Measurements from ENCODE around the gene CDH4. TPM values are rescaled to one million over a fixed set of nuclear protein-coding genes. Genes with fewer than 3 reads are reported as not detected.

Gene CDH4
- total and polyA plus RNA-seq, 2 of the 4 experiments (the other 2 are of a cell fraction) = 1.6 to 3.5 TPM

GRCh38 chr20:61355585-61355984, 103.5 kb downstream of the CDH4 start:
- Histone ChIP-seq H3K4me2 (ENCODE audit: low read depth, low read length) (no peak overlapping the region), H3K4ac (ENCODE audit: low read depth, low read length) (no peak overlapping the region), H4K20me1 (ENCODE audit: insufficient read depth, low read length) (no peaks in the 10 kb centered on the region; the same call in 1 of the 2 replicates), H3K4me1 (ENCODE audit: control insufficient read depth, insufficient read depth, low read length) (peaks cover 4% of the 10 kb centered on the region), H4K91ac (ENCODE audit: insufficient read depth, low read depth, low read length) (no peak overlapping the region), H3K27ac (ENCODE audit: insufficient read depth, low read length) (no peak overlapping the region), H2BK5ac (ENCODE audit: low read depth, low read length, poor library complexity, severe bottlenecking) (no peak overlapping the region), H3K14ac (replicated peaks; ENCODE audit: low read depth, low read length) (no peak overlapping the region), H3K9me1 (ENCODE audit: insufficient read depth, low read length) (no peaks in the 10 kb centered on the region), H3K36me3 (ENCODE audit: control insufficient read depth, insufficient read depth, low read length) (no peaks in the 10 kb centered on the region), H3K9me3 (ENCODE audit: control insufficient read depth, insufficient read depth, low read length) (no peaks in the 10 kb centered on the region; the same call in 1 of the 2 replicates), H2AK5ac (ENCODE audit: low read depth, low read length) (no peak overlapping the region), H2AFZ (replicated peaks; ENCODE audit: low read length, poor library complexity) (no peak overlapping the region), H4K5ac (ENCODE audit: low read depth, low read length) (no peak overlapping the region), H2BK20ac (ENCODE audit: low read depth, low read length) (no peak overlapping the region), H3K9ac (ENCODE audit: low read depth, low read length) (no peak overlapping the region), H3K56ac (ENCODE audit: extremely low read depth, insufficient read depth, low read length) (no peak overlapping the region), H3K27me3 (ENCODE audit: control insufficient read depth, insufficient read depth, low read length) (no peaks in the 10 kb centered on the region; the same call in 1 of the 2 replicates), H3K79me1 (ENCODE audit: low read depth in 1 of 2, low read length in 2 of 2) (no peaks in the 10 kb centered on the region), H2AK9ac (replicated peaks; ENCODE audit: low read depth, low read length, poor library complexity) (no peak overlapping the region), H3K4me3 (ENCODE audit: insufficient read depth, low read depth, low read length) (no peak overlapping the region), H3K23ac (ENCODE audit: low read depth, low read length) (no peak overlapping the region), H2BK15ac (ENCODE audit: low read depth, low read length) (no peak overlapping the region), H2BK120ac (ENCODE audit: low read depth, low read length) (no peak overlapping the region), H4K8ac (ENCODE audit: low read depth in 2 of 2, low read length in 2 of 2) (no peak overlapping the region), H3K18ac (ENCODE audit: low read depth, low read length) (no peak overlapping the region)
- ATAC-seq (ENCODE audit: low read depth) = no peak
- no peak for DNase-seq
- WGBS, 2 experiments (ENCODE audit: extremely low coverage in 2 of 2, insufficient read length in 1 of 2) = 100% methylated on average over 1 of the region's 5 CpGs; no CpG with 5 or more reads in 1 of the 2 experiments
- dilution Hi-C loops (cut with HindIII; ENCODE audit: low sequenced_read_pairs, unreplicated experiment) = no loop called here
- TF ChIP-seq POLR2A (IDR thresholded peaks at IDR 0.05; ENCODE audit: low read depth, low read length) (no peak), USF2 (IDR thresholded peaks at IDR 0.05; ENCODE audit: low read depth, low read length) (no peak), BHLHE40 (IDR thresholded peaks at IDR 0.05; ENCODE audit: low read depth, low read length) (no peak), MXI1 (IDR thresholded peaks at IDR 0.05; ENCODE audit: borderline replicate concordance, low read depth, low read length) (no peak), RFX5 (IDR thresholded peaks at IDR 0.05; ENCODE audit: low read depth, low read length) (no peak), RAD21 (IDR thresholded peaks at IDR 0.05; ENCODE audit: low read length) (no peak), NFE2L2 (IDR thresholded peaks at IDR 0.05; ENCODE audit: low read depth, low read length) (no peak), RCOR1 (IDR thresholded peaks at IDR 0.05; ENCODE audit: insufficient replicate concordance, low read length) (no peak), CEBPB (IDR thresholded peaks at IDR 0.05; ENCODE audit: low read depth, low read length) (no peak), MAZ (IDR thresholded peaks at IDR 0.05; ENCODE audit: borderline replicate concordance, low read depth, low read length) (no peak), CHD1 (IDR thresholded peaks at IDR 0.05; ENCODE audit: low read depth, low read length) (no peak), ELK1 (IDR thresholded peaks at IDR 0.05; ENCODE audit: borderline replicate concordance, low read depth, low read length) (no peak), MAFK (IDR thresholded peaks at IDR 0.05; ENCODE audit: low read depth, low read length) (no peak)
- no TSS peak for BruUV-seq (replicated peaks)
- intact Hi-C loops (cut with micrococcal nuclease) = no loop called here
- in situ Hi-C loops (cut with MboI; ENCODE audit: low sequenced_read_pairs) = no loop called here
- ChIA-PET POLR2A (ENCODE audit: unreplicated experiment) (no interaction called here), CTCF (no interaction called here)

All from IMR-90 (cell line).